HFF-Myc (cell line): ENCODE data around the gene DIAPH3.
"Not testable (repeated sequence)": the region's sequence is repeated elsewhere in the genome, so short reads cannot be mapped to it uniquely, and the experiment has no call there.

Experiments used
- DNase-seq: peaks from one replicate; pipeline ENCODE4 v3.0.0-alpha.2; 2011; ENCODE audit warnings: low read depth; ENCODE audit errors: extremely low read depth
- H3K4me3 ChIP-seq: replicated peaks from 2 replicates; pipeline ENCODE4 v1.5.1; 2011; ENCODE audit warnings: low read depth, mild to moderate bottlenecking, control low read depth, low read length
- TF ChIP-seq, protein P1 (sequence below): IDR thresholded peaks from 2 replicates; pipeline ENCODE4 v1.5.1; 2012; ENCODE audit warnings: mild to moderate bottlenecking, low read depth, low read length, control low read depth; ENCODE audit errors: missing control alignments

DIAPH3 gene

GRCh38 chr13:60061737-60062136, 102.0 kb downstream of the DIAPH3 start:
- TF ChIP-seq, protein P1, sequence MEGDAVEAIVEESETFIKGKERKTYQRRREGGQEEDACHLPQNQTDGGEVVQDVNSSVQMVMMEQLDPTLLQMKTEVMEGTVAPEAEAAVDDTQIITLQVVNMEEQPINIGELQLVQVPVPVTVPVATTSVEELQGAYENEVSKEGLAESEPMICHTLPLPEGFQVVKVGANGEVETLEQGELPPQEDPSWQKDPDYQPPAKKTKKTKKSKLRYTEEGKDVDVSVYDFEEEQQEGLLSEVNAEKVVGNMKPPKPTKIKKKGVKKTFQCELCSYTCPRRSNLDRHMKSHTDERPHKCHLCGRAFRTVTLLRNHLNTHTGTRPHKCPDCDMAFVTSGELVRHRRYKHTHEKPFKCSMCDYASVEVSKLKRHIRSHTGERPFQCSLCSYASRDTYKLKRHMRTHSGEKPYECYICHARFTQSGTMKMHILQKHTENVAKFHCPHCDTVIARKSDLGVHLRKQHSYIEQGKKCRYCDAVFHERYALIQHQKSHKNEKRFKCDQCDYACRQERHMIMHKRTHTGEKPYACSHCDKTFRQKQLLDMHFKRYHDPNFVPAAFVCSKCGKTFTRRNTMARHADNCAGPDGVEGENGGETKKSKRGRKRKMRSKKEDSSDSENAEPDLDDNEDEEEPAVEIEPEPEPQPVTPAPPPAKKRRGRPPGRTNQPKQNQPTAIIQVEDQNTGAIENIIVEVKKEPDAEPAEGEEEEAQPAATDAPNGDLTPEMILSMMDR, result no peak
- no peak for DNase-seq
- H3K4me3 ChIP-seq, result no peak overlapping the region

- TF ChIP-seq, protein P1, result no peak
- no peak overlapping the region for H3K4me3 ChIP-seq
- DNase-seq, result no peak
Observed at GRCh38 chr13:60051754-60052285, 111.9 kb downstream of the DIAPH3 start.

DNA sequence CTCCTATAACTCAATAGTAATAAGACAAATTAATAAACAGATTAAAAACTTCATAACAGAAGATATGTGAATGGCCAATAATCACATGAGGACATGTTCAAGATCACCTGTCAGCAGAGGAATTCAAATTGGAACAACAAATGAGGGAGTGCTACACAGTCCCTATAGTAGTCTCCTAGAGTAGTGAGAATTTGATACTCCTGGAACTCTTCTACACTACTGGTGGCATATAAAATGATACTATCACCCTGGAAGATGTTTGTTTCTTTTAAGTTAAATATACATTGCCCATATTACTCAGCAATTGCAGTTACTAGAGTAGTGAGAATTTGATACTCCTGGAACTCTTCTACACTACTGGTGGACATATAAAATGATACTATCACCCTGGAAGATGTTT, 115.4 kb downstream of the DIAPH3 start:
- not testable (repeated sequence) for DNase-seq, H3K4me3 ChIP-seq

DNA sequence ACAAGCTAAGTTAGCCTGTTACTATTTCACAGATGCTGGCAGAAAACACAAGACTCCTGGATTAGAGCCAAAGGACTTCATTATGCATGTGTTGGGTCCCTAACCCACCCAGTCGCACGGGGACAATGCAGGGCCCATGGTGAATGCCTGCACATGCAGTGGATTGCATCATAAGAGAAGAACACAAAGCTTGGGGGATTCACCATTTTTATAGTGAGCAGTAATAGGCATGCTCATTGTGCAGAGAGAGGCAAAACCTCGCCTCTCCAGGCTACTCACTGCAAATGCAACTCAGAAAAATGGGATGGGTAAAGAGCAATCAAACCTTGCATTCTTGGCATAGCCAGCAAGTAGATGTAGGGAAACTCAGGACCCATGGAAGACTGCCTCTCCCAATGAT, 115.8 kb downstream of the DIAPH3 start:
- TF ChIP-seq, protein P1, result no peak
- H3K4me3 ChIP-seq, result no peak overlapping the region
- DNase-seq, result no peak

- TF ChIP-seq, protein P1, result no peak
- DNase-seq, result no peak
- H3K4me3 ChIP-seq, result no peak overlapping the region
Observed at GRCh38 chr13:60044321-60044720, 119.4 kb downstream of the DIAPH3 start.

GRCh38 chr13:60043262-60043661, 120.5 kb downstream of the DIAPH3 start:
- TF ChIP-seq, protein P1, result no peak
- no peak overlapping the region for H3K4me3 ChIP-seq
- DNase-seq, result no peak

GRCh38 chr13:60040668-60041067, 123.1 kb downstream of the DIAPH3 start:
- not testable (repeated sequence) for H3K4me3 ChIP-seq, DNase-seq

- DNase-seq, result no peak
- TF ChIP-seq, protein P1, result no peak
- no peak overlapping the region for H3K4me3 ChIP-seq
Observed at GRCh38 chr13:60035874-60036273, 127.9 kb downstream of the DIAPH3 start.
